Chondrocyte (in vitro differentiated cells): ENCODE results near the gene RAPGEF5. TPM values are rescaled to one million over a fixed set of nuclear protein-coding genes. Genes with fewer than 3 reads are reported as not detected.

Experiments used
- DNase-seq: peaks from one replicate; pipeline ENCODE4 v3.0.0; 2021; ENCODE audit warnings: mixed read lengths, low spot score
- H3K27ac Mint-ChIP-seq: one replicate; pipeline ENCODE4 v1.8.0; 2021; ENCODE audit warnings: mild to moderate bottlenecking, moderate library complexity, mixed read lengths; ENCODE audit not compliant: unreplicated experiment
- H3K27me3 Mint-ChIP-seq: 2 replicates; pipeline ENCODE4 v1.8.0; 2021; ENCODE audit warnings: low read depth, mixed read lengths
- H3K36me3 Mint-ChIP-seq: 2 replicates; pipeline ENCODE4 v1.8.0; 2021; ENCODE audit warnings: low read depth, mixed read lengths
- H3K4me1 Mint-ChIP-seq: 2 replicates; pipeline ENCODE4 v1.8.0; 2021; ENCODE audit warnings: low read depth, mild to moderate bottlenecking, mixed read lengths
- H3K4me3 Mint-ChIP-seq: one replicate; pipeline ENCODE4 v1.8.0; 2021; ENCODE audit warnings: mild to moderate bottlenecking, moderate library complexity, mixed read lengths; ENCODE audit not compliant: unreplicated experiment
- H3K9me3 Mint-ChIP-seq: 2 replicates; pipeline ENCODE4 v1.8.0; 2021; ENCODE audit warnings: low read depth, mixed read lengths
- total RNA-seq: library from RNA; stranded (reverse); gene quantifications from 3 replicates; pipeline ENCODE4 v1.2.1, GENCODE V29; 2021
- TF ChIP-seq, protein P1 (sequence below): fragments of 200-600 bp; sonication (generic); IDR thresholded peaks from 2 replicates; pipeline ENCODE4 v1.5.0; 2021; ENCODE audit warnings: antibody characterized with exemption, mild to moderate bottlenecking, moderate library complexity

RAPGEF5 gene
- total RNA-seq, 1 donor from 2014 or later: 2.2 TPM

DNA sequence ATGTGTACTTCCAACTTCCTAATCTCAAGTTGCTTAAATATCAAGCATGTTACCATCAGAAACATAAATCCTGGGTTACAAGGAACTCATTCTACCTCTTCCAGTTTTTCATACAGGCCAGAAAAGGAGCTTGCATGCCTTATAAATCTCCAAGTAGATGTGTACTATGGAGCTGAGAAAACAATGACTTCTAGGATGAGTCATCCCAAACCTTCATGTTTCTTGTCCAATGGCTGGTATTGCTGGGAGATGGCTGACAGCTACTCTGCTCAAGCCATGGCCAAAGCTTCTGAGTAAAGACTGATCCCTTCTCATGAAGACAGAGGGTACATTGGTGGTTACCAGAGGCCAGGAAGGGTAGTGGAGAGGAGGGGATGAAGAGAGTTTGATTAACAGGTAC lies 8.6 kb downstream of the RAPGEF5 start:
- H3K9me3 Mint-ChIP-seq: peaks cover 7% of the 10 kb centered on the region
- peaks cover 1% of the 10 kb centered on the region for H3K36me3 Mint-ChIP-seq
- no peak overlapping the region for H3K4me3 Mint-ChIP-seq
- H3K4me1 Mint-ChIP-seq: no peaks in the 10 kb centered on the region
- DNase-seq: no peak
- H3K27ac Mint-ChIP-seq: no peak overlapping the region
- peaks cover 6% of the 10 kb centered on the region for H3K27me3 Mint-ChIP-seq
- TF ChIP-seq, protein P1, sequence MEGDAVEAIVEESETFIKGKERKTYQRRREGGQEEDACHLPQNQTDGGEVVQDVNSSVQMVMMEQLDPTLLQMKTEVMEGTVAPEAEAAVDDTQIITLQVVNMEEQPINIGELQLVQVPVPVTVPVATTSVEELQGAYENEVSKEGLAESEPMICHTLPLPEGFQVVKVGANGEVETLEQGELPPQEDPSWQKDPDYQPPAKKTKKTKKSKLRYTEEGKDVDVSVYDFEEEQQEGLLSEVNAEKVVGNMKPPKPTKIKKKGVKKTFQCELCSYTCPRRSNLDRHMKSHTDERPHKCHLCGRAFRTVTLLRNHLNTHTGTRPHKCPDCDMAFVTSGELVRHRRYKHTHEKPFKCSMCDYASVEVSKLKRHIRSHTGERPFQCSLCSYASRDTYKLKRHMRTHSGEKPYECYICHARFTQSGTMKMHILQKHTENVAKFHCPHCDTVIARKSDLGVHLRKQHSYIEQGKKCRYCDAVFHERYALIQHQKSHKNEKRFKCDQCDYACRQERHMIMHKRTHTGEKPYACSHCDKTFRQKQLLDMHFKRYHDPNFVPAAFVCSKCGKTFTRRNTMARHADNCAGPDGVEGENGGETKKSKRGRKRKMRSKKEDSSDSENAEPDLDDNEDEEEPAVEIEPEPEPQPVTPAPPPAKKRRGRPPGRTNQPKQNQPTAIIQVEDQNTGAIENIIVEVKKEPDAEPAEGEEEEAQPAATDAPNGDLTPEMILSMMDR: no peak

DNA sequence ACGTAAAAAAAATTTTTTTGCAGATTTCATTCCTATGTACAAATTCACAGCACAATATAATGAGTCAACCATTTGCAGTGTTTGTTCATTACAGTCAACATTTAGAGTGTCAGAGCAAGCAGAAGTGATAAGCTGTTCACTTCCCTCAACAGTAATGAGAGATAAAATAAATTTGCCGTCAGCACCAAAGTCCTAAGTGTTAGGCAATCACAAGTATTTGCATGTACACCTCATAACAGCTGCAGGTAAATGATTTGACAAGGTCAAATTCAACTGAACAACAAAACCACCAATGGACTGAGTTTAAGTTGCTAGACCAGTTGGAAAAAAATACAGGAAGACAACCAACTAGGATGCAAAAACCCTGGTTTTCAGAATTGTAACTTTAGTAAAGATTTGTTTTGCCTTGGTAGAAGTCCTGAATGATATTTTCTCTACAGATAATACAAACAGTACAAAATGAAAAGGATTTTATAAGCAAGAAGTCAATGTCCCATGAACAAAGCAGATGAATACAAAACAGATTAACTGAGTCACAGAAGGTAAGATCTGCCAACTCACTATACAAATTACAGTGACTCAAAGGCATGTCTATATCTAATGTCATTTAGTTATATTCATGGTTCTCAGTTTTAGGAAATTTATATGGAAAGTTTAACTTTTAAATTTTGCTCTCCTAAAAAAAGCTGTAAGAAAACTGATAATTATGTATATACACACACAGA lies 10.4 kb downstream of the RAPGEF5 start:
- no peak overlapping the region for H3K27ac Mint-ChIP-seq
- peaks cover 2% of the 10 kb centered on the region for H3K27me3 Mint-ChIP-seq
- no peaks in the 10 kb centered on the region for H3K4me1 Mint-ChIP-seq
- H3K4me3 Mint-ChIP-seq: no peak overlapping the region
- no peaks in the 10 kb centered on the region for H3K9me3 Mint-ChIP-seq
- TF ChIP-seq, protein P1: no peak
- peaks cover 1% of the 10 kb centered on the region for H3K36me3 Mint-ChIP-seq
- no peak for DNase-seq

DNA sequence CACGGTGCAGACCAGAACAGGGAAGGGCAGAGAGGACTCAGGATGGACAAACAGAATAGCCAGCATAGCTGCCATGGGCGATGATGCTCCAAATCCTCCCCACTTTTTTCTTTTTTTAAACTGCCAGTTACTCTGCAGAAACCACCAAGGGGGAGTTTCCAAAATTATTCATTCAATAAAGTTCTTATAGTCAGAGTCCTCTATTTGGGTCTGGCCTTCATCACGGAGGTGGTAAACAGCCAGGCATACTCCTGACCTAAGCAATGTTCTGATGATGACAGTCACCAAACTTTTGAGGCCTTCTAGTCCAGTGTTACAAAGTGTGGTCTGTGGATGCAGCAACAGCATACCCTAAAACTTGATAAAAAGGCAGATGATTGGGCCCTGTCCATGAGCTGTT lies 12.3 kb downstream of the RAPGEF5 start:
- Mint-ChIP-seq H3K36me3 (peaks cover 1% of the 10 kb centered on the region), H3K4me3 (no peak overlapping the region), H3K9me3 (no peaks in the 10 kb centered on the region), H3K27me3 (peaks cover 5% of the 10 kb centered on the region), H3K27ac (no peak overlapping the region), H3K4me1 (no peaks in the 10 kb centered on the region)
- no peak for DNase-seq
- TF ChIP-seq, protein P1: no peak

DNA sequence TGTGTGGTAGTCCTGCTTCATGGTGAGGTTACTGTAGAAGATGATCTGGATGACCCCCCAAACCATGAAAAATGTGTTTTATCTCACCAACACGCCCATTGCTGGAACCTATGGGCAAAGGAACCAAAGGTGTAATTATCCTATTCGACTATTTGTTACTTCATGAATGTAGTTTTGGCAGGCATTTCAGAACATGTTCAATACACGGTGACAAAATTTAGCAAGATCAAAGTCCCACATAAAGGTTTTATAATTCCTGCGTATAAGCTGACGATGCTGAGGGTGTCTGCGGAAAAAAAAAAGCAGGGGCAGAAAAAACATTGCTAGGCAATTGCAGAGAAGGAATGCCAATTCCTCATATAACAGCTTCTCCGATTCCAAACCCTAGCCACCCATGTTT lies 13.3 kb downstream of the RAPGEF5 start:
- no peak for DNase-seq
- H3K27ac Mint-ChIP-seq: no peak overlapping the region
- H3K36me3 Mint-ChIP-seq: peaks cover 1% of the 10 kb centered on the region
- H3K4me1 Mint-ChIP-seq: no peaks in the 10 kb centered on the region
- peaks cover 6% of the 10 kb centered on the region for H3K27me3 Mint-ChIP-seq
- TF ChIP-seq, protein P1: no peak
- no peak overlapping the region for H3K4me3 Mint-ChIP-seq
- H3K9me3 Mint-ChIP-seq: no peaks in the 10 kb centered on the region

DNA sequence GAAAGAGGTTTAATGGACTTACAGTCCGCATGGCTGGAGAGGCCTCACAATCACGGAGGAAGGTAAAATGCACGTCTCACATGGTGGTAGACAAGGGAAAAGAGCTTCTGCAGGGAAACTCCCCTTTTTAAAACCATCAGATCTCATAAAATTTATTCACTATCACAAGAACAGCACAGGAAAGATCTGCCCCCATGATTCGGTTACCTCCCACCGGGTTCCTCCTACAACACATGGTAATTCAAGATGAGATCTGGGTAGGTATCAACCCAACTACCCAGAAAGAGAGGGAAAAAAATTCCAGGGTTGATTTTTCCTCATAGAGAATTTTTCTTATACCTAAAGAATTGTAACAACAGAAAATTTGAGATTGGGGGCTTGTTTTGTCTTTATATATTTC lies 13.9 kb downstream of the RAPGEF5 start:
- Mint-ChIP-seq H3K36me3 (no peaks in the 10 kb centered on the region), H3K27me3 (peaks cover 4% of the 10 kb centered on the region), H3K4me3 (no peak overlapping the region), H3K4me1 (no peaks in the 10 kb centered on the region), H3K9me3 (no peaks in the 10 kb centered on the region), H3K27ac (no peak overlapping the region)
- DNase-seq: no peak
- TF ChIP-seq, protein P1: no peak
